Esophagus mucosa (tissue), 1 donor: ENCODE results near the gene TSSK3. TPM values are rescaled to one million over a fixed set of nuclear protein-coding genes. Genes with fewer than 3 reads are reported as not detected.

Source experiments
- ATAC-seq: fragments of 200-7000 bp; cut with Tn5 transposase; one replicate; pipeline ENCODE4 v1.9.1; 2020
- total RNA-seq: library from RNA; stranded (reverse); gene quantifications from one replicate; pipeline ENCODE4 v1.2.4, GENCODE V29; 2023
- donor health status: DM: yes; HTN: yes; CAD: no.

The TSSK3 gene, protein sequence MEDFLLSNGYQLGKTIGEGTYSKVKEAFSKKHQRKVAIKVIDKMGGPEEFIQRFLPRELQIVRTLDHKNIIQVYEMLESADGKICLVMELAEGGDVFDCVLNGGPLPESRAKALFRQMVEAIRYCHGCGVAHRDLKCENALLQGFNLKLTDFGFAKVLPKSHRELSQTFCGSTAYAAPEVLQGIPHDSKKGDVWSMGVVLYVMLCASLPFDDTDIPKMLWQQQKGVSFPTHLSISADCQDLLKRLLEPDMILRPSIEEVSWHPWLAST
- total RNA-seq, result 0.52 TPM

DNA sequence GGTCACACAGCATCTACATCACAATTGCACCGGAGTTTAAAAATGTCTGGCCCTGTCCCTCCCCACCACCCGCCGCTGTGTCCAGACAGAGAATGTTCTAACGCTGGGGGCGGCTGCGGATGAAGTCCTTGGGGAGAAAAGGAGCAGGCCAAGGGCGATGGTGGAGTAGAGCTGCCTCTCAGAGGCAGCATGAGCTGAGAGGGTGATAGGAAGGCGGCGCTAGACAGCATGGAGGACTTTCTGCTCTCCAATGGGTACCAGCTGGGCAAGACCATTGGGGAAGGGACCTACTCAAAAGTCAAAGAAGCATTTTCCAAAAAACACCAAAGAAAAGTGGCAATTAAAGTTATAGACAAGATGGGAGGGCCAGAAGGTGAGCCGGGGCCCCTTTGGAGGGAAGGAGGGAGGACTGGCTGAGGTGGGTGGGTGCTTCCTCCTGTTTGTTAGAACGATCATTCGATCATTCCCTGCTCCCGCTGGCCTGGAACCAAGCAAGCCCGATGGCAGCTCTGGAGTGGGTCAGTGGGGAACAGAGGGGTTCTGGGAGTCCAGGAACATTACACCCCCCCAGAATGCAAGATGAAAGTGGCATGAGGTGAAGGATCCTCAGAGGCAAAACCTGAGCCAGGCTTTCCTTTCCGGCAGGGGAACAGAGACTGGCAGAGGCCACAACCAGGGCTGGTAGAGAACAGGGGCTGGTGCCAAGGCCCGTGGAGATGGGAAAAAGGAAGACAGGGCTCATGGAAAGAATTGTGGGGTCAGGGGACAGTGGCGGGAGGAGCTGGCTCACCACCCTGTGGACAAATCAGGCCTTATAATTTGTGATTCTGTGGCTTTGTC is at the start of gene TSSK3, which contains the start of gene FAM229A:
Gene TSSK3, plus strand, starts transcription at position 66 of the 840 bp plus-strand sequence. Its CDS starts 163 bp downstream, at position 229.
Gene FAM229A, minus strand, starts transcription at position 12 of the 840 bp plus-strand sequence. CDS start 394 bp downstream, outside the sequence.
- ATAC-seq, result no peak

- no peak for ATAC-seq
Observed at GRCh38 chr1:32316903-32317277, 45.4 kb upstream of the TSSK3 start.

GRCh38 chr1:32318127-32318869 is 44.0 kb upstream of the TSSK3 start:
- no peak for ATAC-seq

DNA sequence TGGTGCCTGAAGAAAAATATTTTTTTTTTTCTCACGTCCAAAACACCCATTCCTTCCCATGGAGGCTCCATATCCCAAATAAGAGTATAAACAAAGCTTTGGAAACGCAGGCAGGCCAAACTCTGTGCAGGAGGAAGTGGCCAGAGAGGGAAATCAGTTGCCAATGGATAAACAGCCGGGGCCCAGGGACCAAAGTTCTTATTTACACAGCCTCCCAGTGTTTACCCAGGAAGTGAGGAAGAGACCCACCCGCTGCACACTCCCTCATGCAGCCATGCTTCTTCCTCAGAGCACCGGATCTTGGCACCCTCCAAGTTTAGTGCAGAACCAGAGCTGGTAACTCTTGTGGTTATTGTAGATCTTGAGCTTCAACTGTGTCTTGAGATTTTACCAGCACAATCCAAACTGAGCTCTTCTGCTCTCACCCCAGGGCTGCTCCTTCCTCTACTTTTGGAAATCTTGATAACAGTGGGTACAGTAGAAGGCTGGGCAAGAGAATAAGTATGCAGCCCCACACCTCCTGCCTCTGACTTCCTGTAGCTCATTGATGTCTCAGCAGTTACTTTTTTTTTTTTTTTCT is 40.5 kb upstream of the TSSK3 start:
- peak; percentile 34 for ATAC-seq

DNA sequence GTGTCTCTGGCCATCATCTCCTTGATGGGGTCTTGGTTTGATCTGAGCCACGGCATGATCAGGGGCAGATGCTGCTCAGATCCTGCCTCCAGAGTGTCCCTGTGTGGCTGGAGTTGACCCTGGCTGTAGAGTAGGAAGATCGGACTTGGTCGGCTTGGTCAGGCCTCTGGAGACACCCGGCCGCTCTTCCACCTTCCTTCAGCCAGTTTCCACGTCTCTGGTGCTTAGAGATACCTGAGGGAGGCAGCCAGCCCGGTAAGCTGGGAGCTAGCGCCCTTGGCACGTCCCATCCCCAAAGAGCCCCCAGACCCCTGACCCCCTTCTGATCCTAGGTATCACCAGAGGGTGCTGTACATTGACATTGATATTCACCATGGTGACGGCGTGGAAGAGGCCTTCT is 35.1 kb upstream of the TSSK3 start:
- ATAC-seq, result no peak

GRCh38 chr1:32329931-32330466 is 32.3 kb upstream of the TSSK3 start:
- no peak for ATAC-seq

- no peak for ATAC-seq
Observed at GRCh38 chr1:32330558-32331151, 31.7 kb upstream of the TSSK3 start.

GRCh38 chr1:32331549-32331948 is 30.8 kb upstream of the TSSK3 start:
- ATAC-seq, result no peak

DNA sequence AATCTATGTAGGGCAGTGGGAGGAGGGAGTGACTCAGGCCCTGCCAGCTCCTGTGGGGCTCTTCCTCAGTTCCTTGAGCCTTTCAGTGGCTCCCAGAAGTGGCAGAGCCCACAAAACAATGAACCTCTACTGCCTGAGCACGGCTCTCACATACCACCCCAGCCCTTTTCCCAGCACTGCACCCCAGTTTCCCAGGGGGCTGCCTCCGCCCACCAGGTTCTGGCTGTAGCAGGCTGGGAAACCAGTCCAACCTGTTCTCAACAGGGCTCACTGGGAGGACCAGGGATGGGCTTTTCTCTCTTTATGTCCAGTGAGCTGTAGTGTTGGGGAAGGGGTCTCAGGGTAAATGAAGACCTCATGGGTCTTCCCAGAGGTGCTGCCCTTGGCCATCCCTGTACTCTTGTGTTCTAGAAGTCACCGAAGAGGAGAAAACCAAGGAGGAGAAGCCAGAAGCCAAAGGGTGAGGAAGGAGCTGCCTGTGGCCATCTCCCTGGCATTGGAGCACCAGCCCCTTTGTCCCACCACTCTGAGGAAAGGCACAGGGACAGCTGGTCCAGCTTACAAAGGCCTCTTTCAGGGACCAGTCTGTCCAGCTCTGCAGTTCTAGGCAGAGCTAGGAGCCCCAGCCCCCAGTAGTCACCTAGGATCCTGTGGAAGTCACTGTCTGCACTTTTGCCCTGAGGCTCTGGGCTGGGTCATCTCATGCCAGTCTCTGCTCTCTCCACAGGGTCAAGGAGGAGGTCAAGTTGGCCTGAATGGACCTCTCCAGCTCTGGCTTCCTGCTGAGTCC is 29.9 kb upstream of the TSSK3 start:
- ATAC-seq, result peak; percentile 22

DNA sequence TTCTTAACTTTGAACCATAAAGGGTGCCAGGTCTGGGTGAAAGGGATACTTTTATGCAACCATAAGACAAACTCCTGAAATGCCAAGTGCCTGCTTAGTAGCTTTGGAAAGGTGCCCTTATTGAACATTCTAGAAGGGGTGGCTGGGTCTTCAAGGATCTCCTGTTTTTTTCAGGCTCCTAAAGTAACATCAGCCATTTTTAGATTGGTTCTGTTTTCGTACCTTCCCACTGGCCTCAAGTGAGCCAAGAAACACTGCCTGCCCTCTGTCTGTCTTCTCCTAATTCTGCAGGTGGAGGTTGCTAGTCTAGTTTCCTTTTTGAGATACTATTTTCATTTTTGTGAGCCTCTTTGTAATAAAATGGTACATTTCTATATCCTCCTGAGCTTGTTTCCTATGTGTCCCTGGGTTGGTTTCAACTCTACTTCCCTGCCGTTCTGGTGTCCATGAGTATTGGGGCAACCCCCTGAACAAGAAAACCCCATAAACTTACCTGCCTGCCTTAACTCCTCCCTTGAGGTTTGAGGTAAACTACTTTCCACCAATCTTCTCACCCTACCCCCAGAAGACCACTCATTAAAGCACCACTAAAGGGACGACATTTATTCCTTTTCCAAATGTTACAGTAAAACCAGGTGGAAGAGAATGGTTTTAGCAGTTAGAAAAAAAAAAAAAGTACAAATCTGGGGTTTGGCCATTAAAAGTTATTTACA is 28.9 kb upstream of the TSSK3 start:
- ATAC-seq, result no peak

DNA sequence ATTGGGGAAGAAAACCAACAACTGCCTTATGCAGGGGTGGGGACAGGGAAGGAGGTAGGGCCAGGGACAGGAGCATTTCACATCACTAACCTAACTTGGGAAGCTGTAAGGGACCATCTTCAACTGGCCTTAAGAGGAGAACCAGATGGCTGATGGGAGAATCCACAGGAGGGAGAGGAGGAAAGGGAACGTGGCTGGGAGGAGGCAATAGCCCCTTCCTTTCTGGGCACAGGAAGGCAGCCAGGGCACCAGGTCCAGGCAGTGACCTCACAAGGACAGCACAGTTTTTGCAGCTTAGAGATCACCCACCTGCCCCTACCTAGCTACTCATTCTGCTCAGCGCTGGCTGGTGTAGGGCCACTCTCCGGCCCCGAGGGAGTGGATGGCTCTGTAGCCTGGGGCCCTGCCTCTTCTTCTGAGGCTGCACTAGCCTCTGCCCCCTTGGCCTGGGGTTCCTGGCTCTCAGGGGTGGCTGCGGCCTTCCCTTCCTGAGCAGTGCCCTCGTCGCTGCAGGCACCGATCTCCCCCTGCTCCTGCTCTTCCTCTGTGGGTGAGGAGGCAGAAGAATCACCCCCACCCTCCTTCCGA is 28.0 kb upstream of the TSSK3 start:
- no peak for ATAC-seq

DNA sequence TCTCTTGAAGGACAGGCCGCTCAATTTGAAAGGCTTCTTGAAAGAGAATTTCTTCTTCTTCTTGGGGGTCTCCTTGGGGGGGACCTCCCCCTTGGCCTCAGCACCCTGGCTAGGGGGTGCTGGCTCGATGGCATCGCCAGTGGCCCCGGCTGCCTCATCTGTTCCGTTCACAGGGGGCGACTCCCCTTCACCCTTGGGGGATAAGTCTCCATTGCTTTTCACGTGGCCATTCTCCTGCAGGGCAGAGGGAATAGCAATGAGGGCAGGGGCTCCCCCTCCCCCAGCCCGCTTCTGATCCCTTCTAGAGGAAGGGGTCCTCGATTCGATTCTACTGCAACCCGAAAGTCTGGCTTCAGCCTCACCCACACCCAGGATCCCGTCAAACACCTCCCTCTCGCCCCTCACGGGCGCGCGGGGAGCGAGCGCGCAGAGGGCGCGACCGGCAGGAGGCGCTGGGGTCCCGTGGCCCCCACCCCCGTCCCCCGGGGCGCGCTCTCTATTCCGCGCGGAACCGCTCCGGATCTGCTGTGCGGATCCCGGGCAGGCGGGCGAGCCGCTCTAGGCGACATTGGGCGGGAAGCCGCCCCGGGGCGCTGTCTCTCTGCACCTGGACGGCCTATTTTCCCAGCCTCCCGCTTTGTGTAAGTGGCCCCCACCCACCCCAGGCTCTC is 27.3 kb upstream of the TSSK3 start:
- ATAC-seq, result peak; percentile 29

GRCh38 chr1:32335535-32335789 is 26.9 kb upstream of the TSSK3 start:
- ATAC-seq, result peak; percentile 2

GRCh38 chr1:32335790-32336590 is 26.3 kb upstream of the TSSK3 start, which contains the start of gene MARCKSL1:
MARCKSL1 (minus strand) TSS chr1:32336233; CDS start chr1:32336033, 200 bp downstream.
- ATAC-seq, result peak; percentile 55

GRCh38 chr1:32336591-32336932 is 25.8 kb upstream of the TSSK3 start:
- no peak for ATAC-seq

DNA sequence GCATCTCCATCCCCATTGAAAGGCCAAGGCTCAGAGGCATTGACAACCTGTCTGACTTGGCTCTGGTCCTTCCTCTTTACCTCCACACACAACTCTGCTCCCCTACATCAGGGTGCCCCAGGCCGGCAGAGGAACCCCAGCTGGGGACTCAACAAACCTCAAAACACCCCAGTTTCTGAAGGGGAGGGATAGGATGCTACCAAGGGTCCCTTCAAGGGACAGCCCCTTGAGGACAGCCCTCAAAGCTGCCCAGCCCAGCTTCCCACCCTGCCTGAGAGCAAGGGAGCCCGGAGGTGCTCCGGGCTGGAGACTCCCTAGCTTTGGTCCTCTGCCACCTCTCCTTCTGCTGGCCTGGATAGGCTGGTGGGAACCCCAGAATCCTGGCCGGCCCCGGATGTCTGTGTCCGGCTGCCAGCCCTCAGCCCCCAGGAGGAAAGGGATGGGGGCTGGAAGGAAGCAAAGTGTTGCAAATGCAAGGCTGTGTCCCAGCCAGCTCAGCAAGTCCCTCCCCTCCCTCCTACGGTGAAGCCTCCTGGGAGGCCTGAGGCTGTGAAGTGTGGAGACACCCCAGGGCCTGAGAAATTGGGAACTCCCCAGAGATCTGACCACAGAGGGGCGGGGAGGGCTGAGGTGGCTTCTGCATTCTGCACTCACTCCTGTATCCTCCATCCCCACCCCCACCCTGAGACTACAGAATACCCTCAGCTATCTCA is 25.2 kb upstream of the TSSK3 start:
- peak; percentile 7 for ATAC-seq

DNA sequence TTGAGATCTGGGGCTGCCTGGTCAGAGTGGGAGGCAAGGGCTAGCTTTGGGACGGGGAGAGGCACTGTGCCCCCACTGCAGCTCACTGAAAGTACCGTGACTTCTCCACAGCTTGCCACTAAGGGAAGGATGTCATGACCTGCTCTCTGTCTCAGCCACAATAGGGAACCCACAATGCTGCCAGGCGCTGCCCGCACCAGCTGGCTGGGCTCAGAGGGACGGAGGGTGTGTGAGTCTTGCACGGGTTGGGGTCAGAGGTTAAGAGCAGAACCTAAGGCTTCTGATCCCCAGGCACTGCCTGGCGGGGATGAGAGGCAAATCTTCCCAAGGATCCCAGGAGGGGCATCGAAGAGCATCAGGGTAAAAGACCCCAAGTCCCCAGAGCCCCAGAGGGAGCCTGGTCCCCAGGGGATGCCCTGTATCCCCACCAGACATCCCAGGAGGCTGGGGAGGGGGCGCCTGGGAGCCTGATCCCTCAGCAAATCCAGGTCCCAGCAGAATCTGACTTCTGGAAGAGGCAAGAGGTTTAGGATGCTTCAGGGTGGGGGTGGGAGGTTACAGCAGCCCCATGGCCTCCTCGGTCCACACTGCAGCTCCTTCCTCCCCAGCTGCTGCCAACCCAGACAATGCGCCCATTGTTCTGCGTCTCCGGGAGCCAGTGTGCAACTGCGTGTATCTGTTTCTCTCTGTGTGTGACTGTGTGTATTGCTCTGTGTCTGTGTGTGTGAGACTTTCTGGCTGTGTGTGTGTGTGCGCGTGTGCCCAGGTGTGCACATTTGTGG is 24.3 kb upstream of the TSSK3 start:
- no peak for ATAC-seq
